T-cell (primary cell): ENCODE results near the gene CDH4. TPM values are rescaled to one million over a fixed set of nuclear protein-coding genes. Genes with fewer than 3 reads are reported as not detected.

Experiments used
- ATAC-seq, 4 experiments: fragments of 200-7000 bp in 3 of 4; fragments of 150-1000 bp in 1 of 4; cut with Tn5 transposase; replicated peaks in 1 of 4; 1 replicate in 3 of 4; 2 replicates in 1 of 4; pipeline ENCODE4 v1.10.0; 2021; ENCODE audit warnings: moderate library complexity in 3 of 4, mild to moderate bottlenecking in 2 of 4, moderate number of reproducible peaks in 1 of 4
- CTCF ChIA-PET, 2 donors: fragments of 300-600 bp; sonication (Branson Sonifier 250); formaldehyde crosslinking; loops; one replicate each; lab custom pipeline; 2022; ENCODE audit warnings: antibody characterized with exemption in 2 of 2; lab: Charles Lee
- POLR2A ChIA-PET, 2 donors: fragments of 300-600 bp; sonication (Branson Sonifier 250); formaldehyde crosslinking; loops; one replicate each; lab custom pipeline; 2022; ENCODE audit warnings: antibody characterized with exemption in 2 of 2; lab: Charles Lee
- DNase-seq, 35 experiments: peaks; one replicate each; pipeline versions ENCODE4 v3.0.0 to v3.0.0-alpha.2; 2013 to 2023
- H3K27ac ChIP-seq: one replicate; pipeline ENCODE4 v1.5.1; 2013; ENCODE audit warnings: low read length
- H3K27me3 ChIP-seq, 2 experiments: replicated peaks in 1 of 2; 1 replicate in 1 of 2; 2 replicates in 1 of 2; pipeline versions ENCODE4 v1.6.1 to v1.7.0; 2013; ENCODE audit warnings: low read length in 1 of 2, mixed read lengths in 1 of 2; ENCODE audit not compliant: control insufficient read depth in 2 of 2, insufficient read depth in 2 of 2; ENCODE audit errors: extremely low read depth in 1 of 2
- H3K36me3 ChIP-seq, 2 donors: 1 replicate in 1 of 2; 2 replicates in 1 of 2; pipeline versions ENCODE4 v1.6.1 to v1.7.0; 2013; ENCODE audit warnings: low read length in 1 of 2; ENCODE audit not compliant: control insufficient read depth in 2 of 2, insufficient read depth in 1 of 2; ENCODE audit errors: extremely low read depth in 1 of 2
- H3K4me1 ChIP-seq, 2 experiments: 1 replicate in 1 of 2; 2 replicates in 1 of 2; pipeline versions ENCODE4 v1.6.1 to v1.7.0; 2013; ENCODE audit warnings: low read length in 2 of 2, mixed read lengths in 1 of 2; ENCODE audit not compliant: insufficient read depth in 2 of 2, control insufficient read depth in 1 of 2; ENCODE audit errors: extremely low read depth in 1 of 2
- H3K4me3 ChIP-seq, 2 donors: 1 replicate in 1 of 2; 2 replicates in 1 of 2; pipeline versions ENCODE4 v1.5.1 to v1.7.0; 2013; ENCODE audit warnings: mild to moderate bottlenecking in 2 of 2, low read length in 1 of 2, moderate library complexity in 1 of 2; ENCODE audit not compliant: control insufficient read depth in 1 of 2; ENCODE audit errors: extremely low read depth in 1 of 2
- H3K9me3 ChIP-seq: 2 replicates; pipeline ENCODE4 v1.7.0; 2013
- H3K27ac Mint-ChIP-seq, 2 donors: one replicate each; pipeline ENCODE4 v1.8.0; 2020 to 2021; ENCODE audit warnings: mild to moderate bottlenecking in 2 of 2, mixed read lengths in 2 of 2
- H3K27me3 Mint-ChIP-seq, 2 donors: one replicate each; pipeline ENCODE4 v1.8.0; 2021 to 2022; ENCODE audit warnings: mixed read lengths in 2 of 2
- H3K36me3 Mint-ChIP-seq: one replicate; pipeline ENCODE4 v1.8.0; 2021; ENCODE audit warnings: mixed read lengths
- H3K4me1 Mint-ChIP-seq, 3 donors: one replicate each; pipeline ENCODE4 v1.8.0; 2020 to 2022; ENCODE audit warnings: mixed read lengths in 3 of 3, mild to moderate bottlenecking in 1 of 3
- H3K4me3 Mint-ChIP-seq, 3 donors: one replicate each; pipeline ENCODE4 v1.8.0; 2020 to 2022; ENCODE audit warnings: mild to moderate bottlenecking in 3 of 3, mixed read lengths in 3 of 3, moderate library complexity in 3 of 3
- H3K9me3 Mint-ChIP-seq, 3 donors: one replicate each; pipeline ENCODE4 v1.8.0; 2020 to 2022; ENCODE audit warnings: mixed read lengths in 3 of 3
- WGBS: methylation state at CpG from one replicate; pipeline ENCODE4 v1.1.5; 2013; ENCODE audit warnings: missing lambda C conversion rate; ENCODE audit not compliant: insufficient coverage; 5-methylcytosine and 5-hydroxymethylcytosine counted together
- total RNA-seq, 35 experiments: library from RNA in 6 of 35; stranded (reverse) in 6 of 35; fragments of 120-200 nt in 1 of 35; gene quantifications; one replicate each; pipeline versions ENCODE4 v1.2.1 to v1.2.4 and lab custom pipeline; 2013 to 2026

Gene CDH4
- total RNA-seq, 5 donors from 2014 or later (not counting 1 experiment from before 2014, with no cell fraction given) = 0.06 to 0.64 (median 0.14) TPM

- H3K27ac ChIP-seq = no peak overlapping the region
- ChIA-PET CTCF (no interaction called here), POLR2A (no interaction called here)
- Mint-ChIP-seq H3K27me3 (no peaks in the 10 kb centered on the region), H3K4me3 (no peak overlapping the region), H3K4me1 (no peaks in the 10 kb centered on the region), H3K36me3 (no peaks in the 10 kb centered on the region), H3K9me3 (peaks cover 0 to 5% (median 0%) of the 10 kb centered on the region in 3 donors), H3K27ac (no peak overlapping the region)
- WGBS = 96% methylated on average over 13 of the region's 13 CpGs
- DNase-seq = no peak
- H3K4me3 ChIP-seq = no peak overlapping the region
- H3K36me3 ChIP-seq = no peaks in the 10 kb centered on the region
- no peak for ATAC-seq
- no peaks in the 10 kb centered on the region for H3K4me1 ChIP-seq
- no peaks in the 10 kb centered on the region for H3K27me3 ChIP-seq
- H3K9me3 ChIP-seq = no peaks in the 10 kb centered on the region
Observed at GRCh38 chr20:61311656-61312387, 59.8 kb downstream of the CDH4 start.

GRCh38 chr20:61312925-61313324 is 60.9 kb downstream of the CDH4 start:
- H3K27ac ChIP-seq = no peak overlapping the region
- H3K9me3 ChIP-seq = no peaks in the 10 kb centered on the region
- no peaks in the 10 kb centered on the region for H3K36me3 ChIP-seq
- H3K27me3 Mint-ChIP-seq = no peaks in the 10 kb centered on the region
- 81% methylated on average over 6 of the region's 13 CpGs for WGBS
- H3K4me3 Mint-ChIP-seq = no peak overlapping the region
- H3K4me1 ChIP-seq = no peaks in the 10 kb centered on the region
- no peaks in the 10 kb centered on the region for H3K36me3 Mint-ChIP-seq
- CTCF ChIA-PET = no interaction called here
- H3K27me3 ChIP-seq = no peaks in the 10 kb centered on the region
- ATAC-seq (no peak), DNase-seq (no peak)
- H3K9me3 Mint-ChIP-seq = peaks cover 0 to 5% (median 0%) of the 10 kb centered on the region in 3 donors
- no peak overlapping the region for H3K27ac Mint-ChIP-seq
- no peaks in the 10 kb centered on the region for H3K4me1 Mint-ChIP-seq
- H3K4me3 ChIP-seq = no peak overlapping the region
- POLR2A ChIA-PET = no interaction called here

- no peaks in the 10 kb centered on the region for H3K36me3 ChIP-seq
- no peak overlapping the region for H3K27ac ChIP-seq
- DNase-seq = no peak
- WGBS = 94% methylated on average over 7 of the region's 11 CpGs
- H3K4me3 ChIP-seq = no peak overlapping the region
- Mint-ChIP-seq H3K27me3 (no peaks in the 10 kb centered on the region), H3K4me1 (no peaks in the 10 kb centered on the region), H3K36me3 (no peaks in the 10 kb centered on the region), H3K27ac (no peak overlapping the region), H3K4me3 (no peak overlapping the region), H3K9me3 (peaks cover 0 to 5% (median 0%) of the 10 kb centered on the region in 3 donors)
- H3K27me3 ChIP-seq = no peaks in the 10 kb centered on the region
- H3K4me1 ChIP-seq = no peaks in the 10 kb centered on the region
- ChIA-PET POLR2A (no interaction called here), CTCF (no interaction called here)
- no peak for ATAC-seq
- H3K9me3 ChIP-seq = no peaks in the 10 kb centered on the region
Observed at GRCh38 chr20:61313396-61313795, 61.3 kb downstream of the CDH4 start.

GRCh38 chr20:61314326-61315010 is 62.4 kb downstream of the CDH4 start:
- DNase-seq (no peak), ATAC-seq (no peak)
- Histone ChIP-seq H3K9me3 (no peaks in the 10 kb centered on the region), H3K4me3 (no peak overlapping the region), H3K36me3 (no peaks in the 10 kb centered on the region), H3K27ac (no peak overlapping the region), H3K4me1 (no peaks in the 10 kb centered on the region), H3K27me3 (no peaks in the 10 kb centered on the region)
- Mint-ChIP-seq H3K36me3 (no peaks in the 10 kb centered on the region), H3K27me3 (no peaks in the 10 kb centered on the region), H3K4me3 (no peak overlapping the region), H3K27ac (no peak overlapping the region), H3K4me1 (no peaks in the 10 kb centered on the region), H3K9me3 (peaks cover 0 to 5% (median 0%) of the 10 kb centered on the region in 3 donors)
- ChIA-PET CTCF (no interaction called here), POLR2A (no interaction called here)
- 75% methylated on average over 10 of the region's 17 CpGs for WGBS

- Mint-ChIP-seq H3K27me3 (no peaks in the 10 kb centered on the region), H3K4me1 (no peaks in the 10 kb centered on the region), H3K9me3 (peaks cover 0 to 5% (median 0%) of the 10 kb centered on the region in 3 donors), H3K36me3 (no peaks in the 10 kb centered on the region), H3K4me3 (no peak overlapping the region), H3K27ac (no peak overlapping the region)
- ATAC-seq (no peak), DNase-seq (no peak)
- Histone ChIP-seq H3K36me3 (no peaks in the 10 kb centered on the region), H3K27ac (no peak overlapping the region), H3K4me3 (no peak overlapping the region), H3K4me1 (no peaks in the 10 kb centered on the region), H3K9me3 (no peaks in the 10 kb centered on the region), H3K27me3 (no peaks in the 10 kb centered on the region)
- 89% methylated on average over 6 of the region's 9 CpGs for WGBS
- POLR2A ChIA-PET = no interaction called here
- CTCF ChIA-PET = no interaction called here
Observed at GRCh38 chr20:61315319-61315718, 63.3 kb downstream of the CDH4 start.

- Histone ChIP-seq H3K27ac (no peak overlapping the region), H3K4me3 (no peak overlapping the region), H3K9me3 (no peaks in the 10 kb centered on the region), H3K4me1 (no peaks in the 10 kb centered on the region), H3K27me3 (no peaks in the 10 kb centered on the region), H3K36me3 (no peaks in the 10 kb centered on the region)
- Mint-ChIP-seq H3K9me3 (peaks cover 0 to 5% (median 0%) of the 10 kb centered on the region in 3 donors), H3K4me1 (no peaks in the 10 kb centered on the region), H3K27me3 (no peaks in the 10 kb centered on the region), H3K4me3 (no peak overlapping the region), H3K27ac (no peak overlapping the region), H3K36me3 (no peaks in the 10 kb centered on the region)
- no peak for ATAC-seq
- 98% methylated on average over 6 of the region's 10 CpGs for WGBS
- DNase-seq = no peak
- ChIA-PET CTCF (no interaction called here), POLR2A (no interaction called here)
Observed at GRCh38 chr20:61316346-61316745, 64.3 kb downstream of the CDH4 start.
